Glutamatergic neuron (in vitro differentiated cells): ENCODE results near the gene CARF. TPM values are rescaled to one million over a fixed set of nuclear protein-coding genes. Genes with fewer than 3 reads are reported as not detected.
"Not testable (repeated sequence)": the region's sequence is repeated elsewhere in the genome, so short reads cannot be mapped to it uniquely, and the experiment has no call there.

Source experiments
- DNase-seq: peaks from one replicate; pipeline ENCODE4 v3.0.0; 2022
- H3K27ac Mint-ChIP-seq: one replicate; pipeline ENCODE4 v1.8.0; 2020; ENCODE audit warnings: mild to moderate bottlenecking, mixed read lengths, inconsistent platforms; ENCODE audit not compliant: unreplicated experiment
- H3K27me3 Mint-ChIP-seq: one replicate; pipeline ENCODE4 v1.8.0; 2020; ENCODE audit warnings: mild to moderate bottlenecking, moderate library complexity, mixed read lengths, inconsistent platforms; ENCODE audit not compliant: unreplicated experiment
- H3K36me3 Mint-ChIP-seq: one replicate; pipeline ENCODE4 v1.8.0; 2020; ENCODE audit warnings: mild to moderate bottlenecking, mixed read lengths, inconsistent platforms; ENCODE audit not compliant: unreplicated experiment
- H3K4me1 Mint-ChIP-seq: one replicate; pipeline ENCODE4 v1.8.0; 2020; ENCODE audit warnings: mild to moderate bottlenecking, low read depth, mixed read lengths, inconsistent platforms; ENCODE audit not compliant: unreplicated experiment
- H3K4me3 Mint-ChIP-seq: one replicate; pipeline ENCODE4 v1.8.0; 2020; ENCODE audit warnings: mild to moderate bottlenecking, mixed read lengths, inconsistent platforms; ENCODE audit not compliant: unreplicated experiment
- H3K9me3 Mint-ChIP-seq: one replicate; pipeline ENCODE4 v1.8.0; 2020; ENCODE audit warnings: mild to moderate bottlenecking, moderate library complexity, mixed read lengths, inconsistent platforms; ENCODE audit not compliant: unreplicated experiment
- CTCF ChIP-seq: fragments of 200-600 bp; sonication (generic); IDR thresholded peaks from one replicate; pipeline ENCODE4 v1.5.0; 2021; ENCODE audit not compliant: partially characterized antibody, unreplicated experiment
- total RNA-seq: library from RNA; stranded (reverse); fragmentation: NEBNext Ultra II Directional; extraction: Animal tissue kit (Norgen Biotek cat#: 25700); gene quantifications from one replicate; pipeline ENCODE4 v1.2.1, GENCODE V29; 2021; ENCODE audit not compliant: unreplicated experiment

The CARF gene
- total RNA-seq, 1 donor from 2014 or later = 9.1 TPM

- Mint-ChIP-seq H3K9me3 (peaks cover 3% of the 10 kb centered on the region), H3K36me3 (peaks cover 19% of the 10 kb centered on the region), H3K27me3 (peaks cover 3% of the 10 kb centered on the region), H3K27ac (no peak overlapping the region), H3K4me1 (no peaks in the 10 kb centered on the region), H3K4me3 (no peak overlapping the region)
- no peak for DNase-seq
- no peak for TF ChIP-seq CTCF
These were observed 38.5 kb downstream of the CARF start for GRCh38 chr2:202950592-202950991.

DNA sequence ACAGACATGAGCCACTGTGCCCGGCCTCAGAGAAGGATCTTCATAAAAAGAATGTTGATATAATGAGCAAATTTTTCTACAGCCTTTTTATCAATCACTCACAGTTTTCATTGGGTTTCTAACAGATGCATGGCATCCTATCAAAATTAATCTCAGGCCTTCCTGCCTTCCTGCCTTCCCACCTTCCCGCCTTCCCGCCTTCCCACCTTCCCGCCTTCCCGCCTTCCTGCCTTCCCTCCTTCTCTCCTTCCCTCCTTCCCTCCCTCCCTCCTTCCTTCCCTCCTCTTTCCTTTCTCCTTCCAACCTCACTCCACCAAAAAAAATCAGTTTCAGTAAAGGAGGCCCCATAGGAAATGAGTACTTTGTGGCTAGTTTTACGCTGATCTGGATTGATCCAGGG lies 48.4 kb downstream of the CARF start:
- TF ChIP-seq CTCF = no peak
- no peak overlapping the region for H3K27ac Mint-ChIP-seq
- no peaks in the 10 kb centered on the region for H3K9me3 Mint-ChIP-seq
- H3K36me3 Mint-ChIP-seq = no peaks in the 10 kb centered on the region
- no peaks in the 10 kb centered on the region for H3K27me3 Mint-ChIP-seq
- no peak overlapping the region for H3K4me3 Mint-ChIP-seq
- no peaks in the 10 kb centered on the region for H3K4me1 Mint-ChIP-seq
- DNase-seq = no peak

- no peak for TF ChIP-seq CTCF
- H3K4me3 Mint-ChIP-seq = no peak overlapping the region
- H3K36me3 Mint-ChIP-seq = no peaks in the 10 kb centered on the region
- H3K27me3 Mint-ChIP-seq = no peaks in the 10 kb centered on the region
- H3K4me1 Mint-ChIP-seq = no peaks in the 10 kb centered on the region
- DNase-seq = no peak
- no peaks in the 10 kb centered on the region for H3K9me3 Mint-ChIP-seq
- no peak overlapping the region for H3K27ac Mint-ChIP-seq
These were observed 51.6 kb downstream of the CARF start for GRCh38 chr2:202963712-202964111.

DNA sequence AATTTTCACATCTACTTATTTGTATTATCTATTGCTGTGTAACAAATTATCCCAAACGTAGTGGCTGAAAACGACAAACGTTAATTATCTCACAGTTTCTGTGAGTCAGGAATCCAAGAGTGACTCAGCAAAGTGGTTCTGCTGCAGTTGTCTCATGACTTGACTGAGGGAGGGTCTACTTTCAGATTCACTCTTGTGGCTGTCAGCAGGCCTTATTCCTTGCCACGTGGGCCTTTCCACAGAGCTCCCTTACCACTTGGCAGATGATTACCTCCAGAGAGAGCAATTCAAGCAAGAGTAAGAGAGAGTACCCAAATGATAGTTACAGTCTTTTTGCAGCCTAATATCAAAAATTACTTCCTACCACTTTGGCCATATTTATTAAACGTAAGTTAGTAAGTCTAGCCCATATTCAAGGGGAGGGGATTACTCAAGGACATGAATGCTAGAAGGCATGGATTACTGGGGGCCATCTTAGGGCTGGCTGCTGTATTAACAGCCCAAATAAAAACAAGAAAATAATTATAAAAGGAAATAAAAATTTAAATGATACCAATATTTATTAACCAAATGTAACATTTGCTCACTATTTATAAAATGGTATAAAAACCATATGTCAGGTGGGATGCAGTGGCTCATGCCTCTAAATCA lies 53.9 kb downstream of the CARF start:
- no peak for TF ChIP-seq CTCF
- Mint-ChIP-seq H3K4me1 (no peaks in the 10 kb centered on the region), H3K27me3 (no peaks in the 10 kb centered on the region), H3K9me3 (no peaks in the 10 kb centered on the region), H3K36me3 (no peaks in the 10 kb centered on the region), H3K4me3 (no peak overlapping the region), H3K27ac (peak overlapping the region; percentile 52)
- no peak for DNase-seq

DNA sequence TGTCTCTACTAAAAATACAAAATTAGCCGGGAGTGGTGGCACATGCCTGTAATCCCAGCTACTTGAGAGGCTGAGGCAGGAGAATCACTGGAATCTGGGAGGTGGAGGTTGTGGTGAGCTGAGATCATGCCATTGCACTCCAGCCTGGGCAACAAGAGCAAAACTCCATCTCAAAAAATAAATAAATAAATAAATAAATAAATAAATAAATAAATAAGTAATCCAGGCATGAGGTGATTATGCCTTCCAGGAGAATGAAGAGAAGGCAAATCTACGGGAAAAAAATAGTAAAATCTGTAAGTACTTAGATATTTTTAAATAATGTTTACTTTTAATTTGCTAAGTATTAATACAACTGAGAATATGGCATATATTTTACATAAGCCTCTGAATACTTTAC lies 57.3 kb downstream of the CARF start:
- H3K9me3 Mint-ChIP-seq, H3K27ac Mint-ChIP-seq, H3K36me3 Mint-ChIP-seq, H3K27me3 Mint-ChIP-seq, H3K4me3 Mint-ChIP-seq, DNase-seq, H3K4me1 Mint-ChIP-seq: not testable (repeated sequence)

DNA sequence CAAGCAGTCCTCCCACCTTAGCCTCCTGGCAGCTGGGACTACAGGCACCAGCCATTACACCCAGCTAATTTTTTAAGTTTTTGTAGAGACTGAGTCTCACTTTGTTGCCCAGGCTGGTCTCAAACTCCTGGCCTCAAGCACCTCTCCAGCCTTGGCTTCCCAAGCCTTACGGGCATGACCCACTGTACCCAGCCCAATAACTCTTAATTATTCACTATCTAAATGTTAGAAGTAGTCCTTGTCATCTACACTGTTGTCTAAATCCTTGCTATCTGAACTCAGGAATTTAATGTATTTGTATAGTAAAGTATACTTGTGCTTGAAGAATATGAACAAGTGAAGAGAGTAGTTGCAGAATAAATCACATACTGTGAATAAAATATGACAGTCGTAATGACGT lies 64.7 kb downstream of the CARF start:
- no peak for TF ChIP-seq CTCF
- H3K36me3 Mint-ChIP-seq = peaks cover 4% of the 10 kb centered on the region
- no peak overlapping the region for H3K4me3 Mint-ChIP-seq
- no peak overlapping the region for H3K27ac Mint-ChIP-seq
- no peaks in the 10 kb centered on the region for H3K9me3 Mint-ChIP-seq
- DNase-seq = no peak
- peaks cover 2% of the 10 kb centered on the region for H3K27me3 Mint-ChIP-seq
- H3K4me1 Mint-ChIP-seq = no peaks in the 10 kb centered on the region
